ENCODE data around the gene SLC22A2.

DNA sequence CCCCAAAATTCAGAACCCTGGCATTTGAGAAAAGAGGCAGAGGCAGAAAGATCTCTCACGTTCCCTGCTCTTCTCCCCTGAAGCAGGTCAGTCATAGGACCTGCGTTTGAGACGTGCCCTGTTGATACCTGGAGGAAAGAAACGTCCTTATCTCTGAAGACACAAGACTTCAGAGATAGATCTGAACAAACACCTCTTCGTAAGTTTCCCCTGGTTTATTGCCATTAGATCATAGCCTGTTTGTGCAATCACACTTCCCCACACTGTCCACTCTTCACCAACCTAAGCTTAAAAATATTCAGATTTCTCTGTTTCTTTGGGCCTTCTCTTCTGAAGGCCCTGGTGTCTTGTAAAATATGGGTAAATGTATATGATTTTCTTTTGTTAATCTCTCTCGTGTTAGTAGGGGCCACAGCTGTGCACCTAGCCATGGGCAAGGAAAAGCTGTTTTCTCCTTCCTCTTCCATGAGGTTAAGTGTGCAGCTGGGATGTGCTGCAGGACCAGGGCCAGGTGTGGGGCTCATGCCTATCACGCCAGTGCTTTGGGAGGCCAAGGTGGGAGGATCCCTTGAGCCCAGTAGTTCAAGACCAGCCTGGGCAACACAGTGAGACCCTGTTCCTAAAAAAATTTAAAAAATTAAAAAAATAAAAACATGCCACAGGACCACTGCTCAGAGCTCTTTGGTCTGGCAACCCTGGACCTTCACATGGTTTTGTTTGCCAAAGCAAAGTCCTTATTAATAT lies 4.7 kb upstream of the SLC22A2 start:
- TF ChIP-seq CTCF (IDR thresholded peaks at IDR 0.05) = no peak
- TF ChIP-seq POLR2A (IDR thresholded peaks at IDR 0.05) = no peak
